Ovary (tissue), 9 donors: ENCODE results near the gene JDP2. TPM values are rescaled to one million over a fixed set of nuclear protein-coding genes. Genes with fewer than 3 reads are reported as not detected.

Experiments
- DNase-seq, 5 donors: peaks; one replicate each; pipeline ENCODE4 v3.0.0-alpha.2; 2019 to 2020
- H3K27ac ChIP-seq, 2 donors: fragments of 200-600 bp; one replicate each; pipeline versions ENCODE4 v1.5.1 to v1.8.0; 2019 to 2022
- H3K27me3 ChIP-seq: fragments of 200-600 bp; one replicate; pipeline ENCODE4 v1.8.0; 2022
- H3K36me3 ChIP-seq: fragments of 200-600 bp; sonication (generic); one replicate; pipeline ENCODE4 v1.5.1; 2019
- H3K4me1 ChIP-seq: one replicate; pipeline ENCODE4 v1.8.1; 2013; ENCODE audit warnings: mild to moderate bottlenecking, moderate library complexity; ENCODE audit not compliant: insufficient read depth
- H3K4me3 ChIP-seq: fragments of 200-600 bp; sonication (generic); one replicate; pipeline ENCODE4 v1.5.1; 2017
- H3K9me3 ChIP-seq, 2 donors: fragments of 200-600 bp in 1 of 2; sonication (generic) in 1 of 2; one replicate each; pipeline versions ENCODE4 v1.5.1 to v1.8.1; 2013 to 2019; ENCODE audit warnings: mild to moderate bottlenecking in 1 of 2, moderate library complexity in 1 of 2
- CTCF ChIP-seq, 3 donors: fragments of 450-650 bp in 2 of 3; fragments of 200-600 bp in 1 of 3; IDR thresholded peaks; one replicate each; pipeline versions ENCODE4 v1.5.1 to v1.8.0; 2016 to 2022; ENCODE audit warnings: antibody characterized with exemption in 3 of 3, mild to moderate bottlenecking in 1 of 3
- EP300 ChIP-seq: sonication (generic); formaldehyde crosslinking; IDR thresholded peaks from one replicate; pipeline ENCODE4 v1.6.1; 2017; ENCODE audit warnings: antibody characterized with exemption
- POLR2A ChIP-seq: fragments of 450-650 bp; IDR thresholded peaks from one replicate; pipeline ENCODE4 v1.6.1; 2017; ENCODE audit warnings: antibody characterized with exemption, mild to moderate bottlenecking, moderate library complexity
- WGBS, 3 donors: extraction: QIAGEN DNeasy Blood & Tissue Kit in 1 of 3; methylation state at CpG; one replicate each; pipeline versions ENCODE4 v1.1.5 to v1.1.7; 2013 to 2017; 5-methylcytosine and 5-hydroxymethylcytosine counted together
- intact Hi-C, 4 donors: fragments of 100-400 bp; cut with DNase I; formaldehyde crosslinking; loops; one replicate each; pipeline versions ENCODE4 v1.11.0 to v1.15.1; 2022 to 2023
- polyA plus RNA-seq, 2 donors: library from polyadenylated mRNA; stranded (reverse); fragments of 200-250 nt in 1 of 2; fragments of 350-450 nt in 1 of 2; fragmentation: Illumina TruSeq in 1 of 2; extraction: RNeasy Lipid Tissue Mini Kit (QIAGEN cat#74804) in 1 of 2; gene quantifications; one replicate each; pipeline ENCODE4 v1.2.3, GENCODE V29; 2013 to 2014
- total RNA-seq, 7 donors: library from RNA; depleted of rRNA in 2 of 7; stranded (reverse); fragments of >200 nt in 2 of 7; fragmentation: NEBNext Ultra II Directional in 3 of 7; extraction: Animal tissue kit (Norgen Biotek cat#: 25700) in 3 of 7; gene quantifications; one replicate each; pipeline versions ENCODE4 v1.1.0 to v1.2.4, GENCODE V29; 2016 to 2023
- donor health status: DM: no; HTN: no; CAD: no; lungs with moderate emphysema.
- donor health status: DM: no; HTN: no; CAD: no.
- donor health status: Bipolar disorder and iron deficiency.
- donor health status: DM: yes; HTN: yes; CAD: no.
- donor health status: DM: no; HTN: no; CAD: no.
- donor health status: DM: yes; HTN: yes; CAD: no.

The JDP2 gene
- total and polyA plus RNA-seq, 9 donors = 16.2 to 89.9 (median 26.8) TPM

DNA sequence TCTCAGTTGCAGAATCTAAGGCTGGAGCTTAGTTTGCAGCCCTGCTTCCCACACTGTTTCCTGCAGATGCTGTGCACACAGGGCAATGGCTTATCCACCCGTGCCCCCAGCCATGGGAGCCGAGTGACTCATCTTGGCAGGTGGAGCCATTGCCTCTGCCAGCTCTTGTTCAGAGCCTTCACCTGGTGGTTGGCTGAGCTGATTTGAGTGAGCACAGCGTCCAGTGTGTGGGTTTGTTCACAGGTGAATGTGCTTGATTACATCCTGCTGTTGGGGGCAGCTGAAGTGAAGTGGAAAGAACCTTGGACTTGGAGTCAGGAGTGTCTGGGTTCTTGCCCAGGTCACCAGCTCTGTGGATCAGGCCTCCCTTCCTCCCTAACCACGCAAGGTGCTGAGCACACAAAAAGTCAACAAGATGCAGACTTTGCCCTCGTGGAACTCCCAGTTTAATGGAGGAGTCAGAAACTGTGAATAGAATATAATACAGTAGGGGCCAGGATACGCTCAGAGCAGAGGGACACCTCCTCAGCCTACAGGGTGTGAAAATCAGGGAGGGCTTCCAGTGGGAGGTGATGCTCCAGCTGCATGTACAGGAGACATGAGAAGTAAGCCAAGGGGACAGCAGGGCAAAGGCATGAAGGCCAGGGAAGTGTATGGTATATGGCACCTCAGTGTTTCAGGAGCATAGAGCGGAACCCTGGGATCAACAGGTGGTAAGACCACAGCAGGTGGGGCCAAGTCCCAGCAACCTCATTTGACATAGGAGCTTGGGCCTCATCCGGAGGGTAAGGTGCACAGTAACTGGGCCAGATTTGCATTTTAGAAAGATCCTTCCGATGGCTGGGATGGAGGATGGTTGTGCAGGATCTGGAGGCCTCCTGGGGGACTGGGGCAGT lies 22.8 kb downstream of the JDP2 start:
- DNase-seq = peak in 4 of 5 donors; percentile 51 to 63 (median 62)
- TF ChIP-seq EP300 (no peak), CTCF (IDR thresholded peaks at IDR 0.05) (no peak), POLR2A (no peak)
- 53 to 65% (median 60%) methylated on average over 9 of the region's 9 CpGs for WGBS, 3 donors

DNA sequence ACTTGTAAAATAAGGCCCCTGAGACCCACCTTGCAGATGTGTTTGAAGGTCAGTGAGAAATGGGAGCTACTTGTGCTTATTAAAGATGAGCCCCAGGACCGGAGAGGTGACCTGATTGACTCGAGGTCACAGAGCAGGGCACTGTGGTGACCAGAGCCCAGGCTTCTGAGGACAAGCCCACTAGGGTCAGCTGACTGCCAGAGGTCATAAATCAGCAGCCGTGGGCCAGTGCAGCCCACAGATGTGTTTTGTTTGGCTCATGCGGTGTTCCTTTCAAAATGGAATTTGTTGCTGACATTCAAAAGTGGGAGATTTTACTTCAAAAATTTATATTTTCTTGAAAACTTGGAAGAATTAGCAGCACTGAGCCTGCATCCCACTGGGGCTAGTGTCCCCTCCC lies 24.5 kb downstream of the JDP2 start:
- TF ChIP-seq POLR2A (no peak), CTCF (IDR thresholded peaks at IDR 0.05) (no peak), EP300 (no peak)

More for the DNA sequence above, 22.8 kb downstream of the JDP2 start:
- H3K27ac ChIP-seq = peak overlapping the region in 1 of 2 donors; percentile 13
- peaks cover 38% of the 10 kb centered on the region for H3K4me1 ChIP-seq
- H3K27me3 ChIP-seq = no peaks in the 10 kb centered on the region
- no peaks in the 10 kb centered on the region for H3K36me3 ChIP-seq
- intact Hi-C loops = no loop called here
- H3K9me3 ChIP-seq = no peaks in the 10 kb centered on the region
- no peak overlapping the region for H3K4me3 ChIP-seq

GRCh38 chr14:75452900-75453816 lies 25.3 kb downstream of the JDP2 start:
- no peak overlapping the region for H3K4me3 ChIP-seq
- DNase-seq = peak; percentile 84 to 90 (median 89)
- WGBS, 3 donors = 9 to 19% (median 12%) methylated on average over 12 to 14 of the region's 14 CpGs
- peaks cover 48% of the 10 kb centered on the region for H3K4me1 ChIP-seq
- H3K27ac ChIP-seq = peak overlapping the region; percentile 63 to 71
- no peaks in the 10 kb centered on the region for H3K36me3 ChIP-seq
- intact Hi-C loops = no loop called here
- H3K27me3 ChIP-seq = no peaks in the 10 kb centered on the region
- no peaks in the 10 kb centered on the region for H3K9me3 ChIP-seq
- TF ChIP-seq CTCF (IDR thresholded peaks at IDR 0.05) (no peak), POLR2A (no peak), EP300 (no peak)

More for the DNA sequence above, 24.5 kb downstream of the JDP2 start:
- WGBS, 3 donors = 5 to 14% (median 9%) methylated on average over 4 of the region's 4 CpGs
- Histone ChIP-seq H3K4me3 (no peak overlapping the region), H3K4me1 (peaks cover 47% of the 10 kb centered on the region), H3K27me3 (no peaks in the 10 kb centered on the region), H3K9me3 (no peaks in the 10 kb centered on the region), H3K27ac (peak overlapping the region in 1 of 2 donors; percentile 71), H3K36me3 (no peaks in the 10 kb centered on the region)
- intact Hi-C loops = no loop called here
- peak in 1 of 5 donors; percentile 38 for DNase-seq

GRCh38 chr14:75453817-75454434 lies 26.1 kb downstream of the JDP2 start:
- TF ChIP-seq EP300 (no peak), CTCF (IDR thresholded peaks at IDR 0.05) (no peak), POLR2A (no peak)
- Histone ChIP-seq H3K36me3 (no peaks in the 10 kb centered on the region), H3K9me3 (no peaks in the 10 kb centered on the region), H3K4me1 (peaks cover 49% of the 10 kb centered on the region), H3K4me3 (no peak overlapping the region), H3K27me3 (no peaks in the 10 kb centered on the region), H3K27ac (peak overlapping the region in 1 of 2 donors; percentile 71)
- intact Hi-C loops = no loop called here
- DNase-seq = no peak
- 66 to 77% (median 75%) methylated on average over 14 of the region's 14 CpGs for WGBS, 3 donors
